Large intestine (tissue), 3 donors: Measurements from ENCODE around the gene PLCD1. TPM values are rescaled to one million over a fixed set of nuclear protein-coding genes. Genes with fewer than 3 reads are reported as not detected.

ENCODE experiments used
- DNase-seq, 2 donors: peaks; one replicate each; pipeline versions ENCODE4 v3.0.0 to v3.0.0-alpha.2; 2013
- H3K27ac ChIP-seq: one replicate; pipeline ENCODE4 v1.5.1; 2013; ENCODE audit warnings: low read length
- H3K27me3 ChIP-seq: 2 replicates; pipeline ENCODE4 v1.6.1; 2013; ENCODE audit warnings: low read length; ENCODE audit not compliant: control insufficient read depth, insufficient read depth
- H3K36me3 ChIP-seq: 2 replicates; pipeline ENCODE4 v1.6.1; 2013; ENCODE audit warnings: low read length; ENCODE audit not compliant: control insufficient read depth, insufficient read depth
- H3K4me1 ChIP-seq: one replicate; pipeline ENCODE4 v1.6.1; 2013; ENCODE audit warnings: low read length; ENCODE audit not compliant: control insufficient read depth, insufficient read depth
- H3K4me3 ChIP-seq: one replicate; pipeline ENCODE4 v1.5.1; 2013; ENCODE audit warnings: low read length
- H3K9me3 ChIP-seq: one replicate; pipeline ENCODE4 v1.6.1; 2013; ENCODE audit warnings: mild to moderate bottlenecking, low read depth, low read length, moderate library complexity; ENCODE audit not compliant: control insufficient read depth
- WGBS: methylation state at CpG from one replicate; pipeline ENCODE4 v1.1.5; 2013; ENCODE audit warnings: low lambda C conversion rate; ENCODE audit not compliant: insufficient coverage; 5-methylcytosine and 5-hydroxymethylcytosine counted together
- polyA plus RNA-seq: library from polyadenylated mRNA; unstranded; fragments of 120-200 nt; gene quantifications from one replicate; pipeline ENCODE4 v1.2.1, GENCODE V29; 2013

PLCD1 gene
- polyA plus RNA-seq, 1 donor, result 13.4 TPM

DNA sequence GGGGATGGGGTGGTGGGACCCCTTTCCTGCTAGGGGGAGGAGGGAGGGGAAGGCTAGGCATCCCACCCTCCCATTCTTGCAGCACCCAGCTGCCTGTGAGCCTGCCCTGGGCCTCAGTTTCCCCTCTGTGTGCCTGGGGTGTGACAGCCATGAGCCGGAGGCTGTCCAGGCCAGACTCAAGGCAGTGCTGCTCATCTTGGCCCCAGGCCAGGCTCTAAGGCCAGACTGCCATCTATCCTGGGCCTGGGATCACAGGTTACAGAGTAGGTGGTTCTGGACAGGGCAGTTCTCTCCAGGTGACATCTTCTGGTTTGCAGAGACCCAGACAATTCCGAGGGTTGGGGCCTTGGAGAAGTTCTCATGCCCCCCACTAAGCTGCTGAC is 42.1 kb downstream of the PLCD1 start:
- peak in 1 of 2 donors; percentile 55 for DNase-seq
- Histone ChIP-seq H3K4me3 (no peak overlapping the region), H3K27ac (peak overlapping the region; percentile 99)

DNA sequence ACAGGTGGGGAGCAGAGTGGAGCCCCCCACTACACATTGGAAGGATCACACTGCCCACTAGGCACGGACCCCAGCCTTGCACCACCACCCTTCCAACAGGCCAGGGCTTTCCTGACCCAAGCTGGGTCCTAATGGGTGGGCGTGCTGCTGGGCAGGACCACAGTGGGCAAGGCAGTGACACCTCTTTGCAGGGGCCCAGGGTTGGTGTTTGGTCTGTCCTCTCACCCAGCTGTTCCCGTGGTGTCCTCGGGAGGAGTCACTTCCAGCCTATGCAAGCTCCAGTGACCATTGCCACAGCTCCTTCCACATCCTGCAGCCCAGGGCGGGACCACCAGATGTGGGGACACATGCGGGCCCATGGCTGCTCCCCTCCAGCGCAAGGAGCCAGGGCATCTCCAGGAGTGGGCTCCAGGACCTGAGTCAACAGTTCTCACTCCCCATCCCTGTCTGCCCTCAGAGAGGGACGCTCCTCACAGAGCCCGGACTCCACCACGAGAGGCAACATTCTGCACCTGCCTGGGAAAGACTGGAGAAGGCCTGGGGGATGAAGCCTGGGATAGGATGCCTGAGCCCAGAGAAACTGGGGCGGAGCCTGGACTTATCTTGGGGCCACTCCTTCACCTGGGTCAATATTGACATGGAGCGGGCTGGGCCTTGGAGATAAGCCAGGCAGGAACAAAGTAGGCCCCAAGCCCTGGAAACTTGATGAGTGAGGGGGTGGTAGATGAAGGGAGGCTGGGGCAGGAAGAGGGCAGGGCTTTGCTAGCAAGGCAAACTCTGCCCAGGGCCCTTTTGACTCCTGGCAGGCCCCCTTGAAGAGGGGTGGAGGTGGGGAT is 42.7 kb downstream of the PLCD1 start:
- Histone ChIP-seq H3K27me3 (no peaks in the 10 kb centered on the region), H3K27ac (peak overlapping the region; percentile 99), H3K4me3 (peak overlapping the region; percentile 23), H3K36me3 (peaks cover 7% of the 10 kb centered on the region), H3K4me1 (peaks cover 58% of the 10 kb centered on the region), H3K9me3 (no peaks in the 10 kb centered on the region)
- peak; percentile 97 to 99 for DNase-seq
- whole genome bisulfite sequencing, result no CpG with 5 or more reads among the region's 12 CpGs

More for the DNA sequence above, 42.1 kb downstream of the PLCD1 start:
- Histone ChIP-seq H3K36me3 (peaks cover 2% of the 10 kb centered on the region), H3K4me1 (peaks cover 63% of the 10 kb centered on the region), H3K27me3 (no peaks in the 10 kb centered on the region), H3K9me3 (no peaks in the 10 kb centered on the region)
- WGBS, result no CpG with 5 or more reads among the region's 2 CpGs

GRCh38 chr3:37985637-37986320 is 43.7 kb downstream of the PLCD1 start:
- Histone ChIP-seq H3K4me1 (peaks cover 56% of the 10 kb centered on the region), H3K4me3 (no peak overlapping the region), H3K36me3 (peaks cover 7% of the 10 kb centered on the region), H3K9me3 (no peaks in the 10 kb centered on the region), H3K27ac (peak overlapping the region; percentile 99), H3K27me3 (no peaks in the 10 kb centered on the region)
- no CpG with 5 or more reads among the region's 8 CpGs for WGBS
- peak in 1 of 2 donors; percentile 65 for DNase-seq

- DNase-seq, result no peak
- H3K36me3 ChIP-seq, result peaks cover 7% of the 10 kb centered on the region
- 100% methylated on average over 1 of the region's 7 CpGs for WGBS
- no peak overlapping the region for H3K27ac ChIP-seq
- peaks cover 48% of the 10 kb centered on the region for H3K4me1 ChIP-seq
- H3K9me3 ChIP-seq, result no peaks in the 10 kb centered on the region
- no peaks in the 10 kb centered on the region for H3K27me3 ChIP-seq
- H3K4me3 ChIP-seq, result no peak overlapping the region
These were observed 44.8 kb downstream of the PLCD1 start for GRCh38 chr3:37984596-37984995.

- WGBS, result no CpG with 5 or more reads among the region's 7 CpGs
- Histone ChIP-seq H3K27ac (no peak overlapping the region), H3K36me3 (peaks cover 7% of the 10 kb centered on the region), H3K27me3 (no peaks in the 10 kb centered on the region), H3K9me3 (no peaks in the 10 kb centered on the region), H3K4me3 (no peak overlapping the region), H3K4me1 (peaks cover 43% of the 10 kb centered on the region)
- no peak for DNase-seq
These were observed 45.4 kb downstream of the PLCD1 start for GRCh38 chr3:37984051-37984450.

- WGBS, result no CpG with 5 or more reads among the region's 1 CpG
- H3K27me3 ChIP-seq, result no peaks in the 10 kb centered on the region
These were observed 47.1 kb downstream of the PLCD1 start for GRCh38 chr3:37982331-37982730.

GRCh38 chr3:37981348-37981664 is 48.1 kb downstream of the PLCD1 start:
- WGBS, result no CpG with 5 or more reads among the region's 2 CpGs
- peaks cover 16% of the 10 kb centered on the region for H3K36me3 ChIP-seq
- no peaks in the 10 kb centered on the region for H3K9me3 ChIP-seq
- H3K4me1 ChIP-seq, result peaks cover 20% of the 10 kb centered on the region
- DNase-seq, result no peak
- H3K27me3 ChIP-seq, result no peaks in the 10 kb centered on the region
- no peak overlapping the region for H3K27ac ChIP-seq
- no peak overlapping the region for H3K4me3 ChIP-seq

More at GRCh38 chr3:37982331-37982730, 47.1 kb downstream of the PLCD1 start:
- no peak overlapping the region for H3K27ac ChIP-seq
- H3K4me3 ChIP-seq, result no peak overlapping the region
- peaks cover 28% of the 10 kb centered on the region for H3K4me1 ChIP-seq
- no peaks in the 10 kb centered on the region for H3K9me3 ChIP-seq
- DNase-seq, result no peak
- peaks cover 7% of the 10 kb centered on the region for H3K36me3 ChIP-seq

- no peaks in the 10 kb centered on the region for H3K27me3 ChIP-seq
- no peak overlapping the region for H3K27ac ChIP-seq
- H3K9me3 ChIP-seq, result no peaks in the 10 kb centered on the region
- H3K36me3 ChIP-seq, result peaks cover 22% of the 10 kb centered on the region
- WGBS, result 100% methylated on average over 1 of the region's 14 CpGs
- peaks cover 14% of the 10 kb centered on the region for H3K4me1 ChIP-seq
- H3K4me3 ChIP-seq, result no peak overlapping the region
- peak in 1 of 2 donors; percentile 48 for DNase-seq
These were observed 48.7 kb downstream of the PLCD1 start for GRCh38 chr3:37980462-37981347.

GRCh38 chr3:37979541-37980461 is 49.6 kb downstream of the PLCD1 start:
- H3K27ac ChIP-seq, result no peak overlapping the region
- WGBS, result 94% methylated on average over 3 of the region's 8 CpGs

More at GRCh38 chr3:37979541-37980461, 49.6 kb downstream of the PLCD1 start:
- no peak for DNase-seq
- H3K27me3 ChIP-seq, result no peaks in the 10 kb centered on the region
- peaks cover 9% of the 10 kb centered on the region for H3K4me1 ChIP-seq
- no peaks in the 10 kb centered on the region for H3K9me3 ChIP-seq
- H3K4me3 ChIP-seq, result no peak overlapping the region
- peaks cover 26% of the 10 kb centered on the region for H3K36me3 ChIP-seq
